IMR-90 (cell line): Measurements from ENCODE around the gene CD1C.
"Not testable (repeated sequence)": the region's sequence is repeated elsewhere in the genome, so short reads cannot be mapped to it uniquely, and the experiment has no call there.

ENCODE experiments used
- BHLHE40 ChIP-seq: fragments of 150-350 bp; IDR thresholded peaks from 2 replicates; pipeline ENCODE4 v1.6.1; 2016; ENCODE audit warnings: mild to moderate bottlenecking, low read depth, low read length
- CEBPB ChIP-seq: IDR thresholded peaks from 2 replicates; pipeline ENCODE4 v1.6.1; 2012; ENCODE audit warnings: low read depth, low read length, improper control_type of control experiment
- CHD1 ChIP-seq: IDR thresholded peaks from 2 replicates; pipeline ENCODE4 v1.6.1; 2012; ENCODE audit warnings: low read depth, low read length, improper control_type of control experiment
- FOS ChIP-seq: fragments of 150-350 bp; IDR thresholded peaks from 2 replicates; pipeline ENCODE4 v1.6.1; 2016; ENCODE audit warnings: low read depth, low read length
- MAFK ChIP-seq: IDR thresholded peaks from 2 replicates; pipeline ENCODE4 v1.6.1; 2012; ENCODE audit warnings: low read depth, low read length, improper control_type of control experiment
- NFE2L2 ChIP-seq: fragments of 150-350 bp; IDR thresholded peaks from 2 replicates; pipeline ENCODE4 v1.6.1; 2016; ENCODE audit warnings: low read depth, mild to moderate bottlenecking, low read length
- POLR2A ChIP-seq: IDR thresholded peaks from 2 replicates; pipeline ENCODE4 v1.6.1; 2012; ENCODE audit warnings: mild to moderate bottlenecking, low read depth, low read length
- RAD21 ChIP-seq: IDR thresholded peaks from 2 replicates; pipeline ENCODE4 v1.6.1; 2012; ENCODE audit warnings: low read length, improper control_type of control experiment
- RFX5 ChIP-seq: IDR thresholded peaks from 2 replicates; pipeline ENCODE4 v1.8.0; 2012; ENCODE audit warnings: low read depth, mild to moderate bottlenecking, low read length, moderate library complexity
- SMC3 ChIP-seq: fragments of 150-350 bp; IDR thresholded peaks from 2 replicates; pipeline ENCODE4 v1.6.1; 2016; ENCODE audit warnings: low read depth, mild to moderate bottlenecking, antibody characterized with exemption, low read length, moderate library complexity
- TF ChIP-seq, protein P1 (sequence below): conservative IDR thresholded peaks from 2 replicates; pipeline ENCODE4 v1.5.1; 2012; ENCODE audit warnings: mild to moderate bottlenecking, low read depth, low read length, improper control_type of control experiment
- TF ChIP-seq, protein P2 (sequence below): fragments of 150-350 bp; IDR thresholded peaks from 2 replicates; pipeline ENCODE4 v1.6.1; 2016; ENCODE audit warnings: low read depth, mild to moderate bottlenecking, low read length, moderate library complexity, borderline replicate concordance
- TF ChIP-seq, protein P3 (sequence below): fragments of 150-350 bp; IDR thresholded peaks from 2 replicates; pipeline ENCODE4 v1.6.1; 2017; ENCODE audit warnings: mild to moderate bottlenecking, antibody characterized with exemption, low read length, low read depth

GRCh38 chr1:158256747-158257146 lies 33.0 kb upstream of the CD1C start:
- TF ChIP-seq, protein P1, sequence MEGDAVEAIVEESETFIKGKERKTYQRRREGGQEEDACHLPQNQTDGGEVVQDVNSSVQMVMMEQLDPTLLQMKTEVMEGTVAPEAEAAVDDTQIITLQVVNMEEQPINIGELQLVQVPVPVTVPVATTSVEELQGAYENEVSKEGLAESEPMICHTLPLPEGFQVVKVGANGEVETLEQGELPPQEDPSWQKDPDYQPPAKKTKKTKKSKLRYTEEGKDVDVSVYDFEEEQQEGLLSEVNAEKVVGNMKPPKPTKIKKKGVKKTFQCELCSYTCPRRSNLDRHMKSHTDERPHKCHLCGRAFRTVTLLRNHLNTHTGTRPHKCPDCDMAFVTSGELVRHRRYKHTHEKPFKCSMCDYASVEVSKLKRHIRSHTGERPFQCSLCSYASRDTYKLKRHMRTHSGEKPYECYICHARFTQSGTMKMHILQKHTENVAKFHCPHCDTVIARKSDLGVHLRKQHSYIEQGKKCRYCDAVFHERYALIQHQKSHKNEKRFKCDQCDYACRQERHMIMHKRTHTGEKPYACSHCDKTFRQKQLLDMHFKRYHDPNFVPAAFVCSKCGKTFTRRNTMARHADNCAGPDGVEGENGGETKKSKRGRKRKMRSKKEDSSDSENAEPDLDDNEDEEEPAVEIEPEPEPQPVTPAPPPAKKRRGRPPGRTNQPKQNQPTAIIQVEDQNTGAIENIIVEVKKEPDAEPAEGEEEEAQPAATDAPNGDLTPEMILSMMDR = not testable (repeated sequence)
- not testable (repeated sequence) for TF ChIP-seq POLR2A, SMC3, RAD21, BHLHE40, RFX5, CHD1, MAFK, CEBPB, NFE2L2, FOS
- TF ChIP-seq, protein P2, sequence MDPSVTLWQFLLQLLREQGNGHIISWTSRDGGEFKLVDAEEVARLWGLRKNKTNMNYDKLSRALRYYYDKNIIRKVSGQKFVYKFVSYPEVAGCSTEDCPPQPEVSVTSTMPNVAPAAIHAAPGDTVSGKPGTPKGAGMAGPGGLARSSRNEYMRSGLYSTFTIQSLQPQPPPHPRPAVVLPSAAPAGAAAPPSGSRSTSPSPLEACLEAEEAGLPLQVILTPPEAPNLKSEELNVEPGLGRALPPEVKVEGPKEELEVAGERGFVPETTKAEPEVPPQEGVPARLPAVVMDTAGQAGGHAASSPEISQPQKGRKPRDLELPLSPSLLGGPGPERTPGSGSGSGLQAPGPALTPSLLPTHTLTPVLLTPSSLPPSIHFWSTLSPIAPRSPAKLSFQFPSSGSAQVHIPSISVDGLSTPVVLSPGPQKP = not testable (repeated sequence)
- TF ChIP-seq, protein P3, sequence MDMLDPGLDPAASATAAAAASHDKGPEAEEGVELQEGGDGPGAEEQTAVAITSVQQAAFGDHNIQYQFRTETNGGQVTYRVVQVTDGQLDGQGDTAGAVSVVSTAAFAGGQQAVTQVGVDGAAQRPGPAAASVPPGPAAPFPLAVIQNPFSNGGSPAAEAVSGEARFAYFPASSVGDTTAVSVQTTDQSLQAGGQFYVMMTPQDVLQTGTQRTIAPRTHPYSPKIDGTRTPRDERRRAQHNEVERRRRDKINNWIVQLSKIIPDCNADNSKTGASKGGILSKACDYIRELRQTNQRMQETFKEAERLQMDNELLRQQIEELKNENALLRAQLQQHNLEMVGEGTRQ = not testable (repeated sequence)
